Activated CD4-positive, alpha-beta T cell treated with anti-CD3 and anti-CD28 coated beads, Interleukin-2, amount 50 U/mL, for 1 hour (primary cell): ENCODE measurements around the gene ATXN10.

Experiments
- DNase-seq: peaks from one replicate; pipeline ENCODE4 v3.0.0-alpha.2; 2020

ATXN10 gene

GRCh38 chr22:45866126-45866645 lies 194.6 kb downstream of the ATXN10 start:
- DNase-seq = no peak

DNA sequence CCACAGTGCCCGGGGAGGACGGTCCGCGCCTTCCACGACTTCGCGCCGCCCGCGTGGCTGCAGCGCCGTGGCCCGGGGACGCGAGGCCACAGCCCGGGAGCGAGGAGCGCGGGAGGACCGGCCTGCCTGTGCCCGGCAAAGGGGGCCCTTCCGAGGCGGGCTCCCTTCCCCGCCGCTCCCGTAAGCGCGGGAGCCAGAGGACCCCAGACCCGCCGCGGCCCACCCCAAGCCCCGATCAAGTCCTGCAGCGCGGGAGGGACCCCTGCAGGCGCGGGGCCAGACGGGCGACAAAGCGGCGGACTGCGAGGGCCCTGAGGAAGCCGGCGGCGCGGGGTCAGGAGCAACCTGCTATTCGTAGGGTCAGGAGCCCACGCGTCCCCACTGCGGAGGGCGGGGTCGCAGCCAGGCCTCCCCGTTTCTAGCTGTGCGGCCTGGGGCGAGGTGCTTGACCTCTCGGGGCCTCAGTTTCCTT lies 195.0 kb downstream of the ATXN10 start:
- no peak for DNase-seq

DNA sequence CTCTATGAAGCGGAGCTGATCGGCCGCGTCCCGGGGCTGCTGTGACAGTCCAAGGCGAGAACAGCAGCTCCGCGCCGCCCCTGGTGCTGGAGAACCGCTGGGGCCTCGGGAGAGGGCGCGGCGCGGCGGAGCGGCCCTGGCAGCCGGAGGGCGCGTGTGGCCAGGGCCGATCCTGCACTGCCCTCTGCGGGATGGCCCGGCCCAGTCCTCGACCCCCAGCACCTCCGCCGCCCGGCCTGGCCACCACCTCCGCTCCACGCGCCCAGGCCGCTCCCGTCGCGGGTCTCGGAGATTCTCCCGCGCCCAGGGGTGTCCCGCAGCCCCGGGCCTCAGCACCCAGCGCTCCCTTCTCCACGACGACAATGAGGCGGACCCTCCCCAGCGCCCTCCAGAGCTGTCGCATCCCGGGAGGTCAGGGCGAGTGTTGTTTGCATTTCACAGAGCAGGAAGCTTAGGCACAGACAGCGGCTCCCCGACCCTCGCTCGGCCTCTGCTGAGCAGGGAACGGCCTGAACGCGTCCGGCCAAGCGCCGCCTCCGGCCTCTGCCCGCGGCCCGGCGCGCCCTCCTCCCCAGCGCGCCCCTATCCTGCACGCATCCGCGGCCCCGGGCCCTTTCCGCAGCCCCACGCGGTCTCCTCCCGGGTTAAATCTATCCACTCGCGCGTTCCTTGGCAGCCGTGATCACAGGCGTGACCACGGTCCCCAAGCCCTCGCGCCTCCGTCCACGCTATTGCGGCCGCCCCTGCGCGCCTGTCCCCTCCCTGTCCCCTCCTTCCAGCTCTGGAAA lies 195.7 kb downstream of the ATXN10 start:
- DNase-seq = no peak

- no peak for DNase-seq
Measured at GRCh38 chr22:45867906-45868555, 196.4 kb downstream of the ATXN10 start.

GRCh38 chr22:45868571-45869339 lies 197.1 kb downstream of the ATXN10 start:
- DNase-seq = no peak

DNA sequence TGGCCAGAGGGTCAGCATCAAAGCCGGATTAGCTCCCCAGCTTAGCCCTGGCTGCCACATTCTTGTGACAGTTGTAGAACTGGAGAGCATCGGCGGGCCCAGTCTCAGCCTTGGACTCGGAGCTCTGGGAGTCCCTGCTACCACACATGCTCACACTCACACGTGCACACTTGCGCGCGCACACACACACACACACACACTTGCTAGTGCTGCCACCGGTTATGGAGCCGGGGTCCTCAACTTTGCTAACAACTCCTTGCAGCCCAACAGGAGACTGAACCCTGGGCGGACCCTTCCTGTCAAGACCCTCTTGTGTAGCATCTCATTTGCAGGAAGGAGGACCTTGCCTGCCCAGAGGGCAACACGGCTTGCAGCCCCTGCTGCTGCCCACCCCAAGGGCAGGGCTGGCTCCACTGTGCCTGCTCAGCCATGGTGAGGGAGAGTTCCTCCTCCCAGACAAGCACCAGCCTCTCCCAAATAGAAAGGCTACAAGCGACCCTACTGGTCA lies 197.8 kb downstream of the ATXN10 start:
- no peak for DNase-seq

GRCh38 chr22:45870011-45870410 lies 198.4 kb downstream of the ATXN10 start:
- no peak for DNase-seq

DNA sequence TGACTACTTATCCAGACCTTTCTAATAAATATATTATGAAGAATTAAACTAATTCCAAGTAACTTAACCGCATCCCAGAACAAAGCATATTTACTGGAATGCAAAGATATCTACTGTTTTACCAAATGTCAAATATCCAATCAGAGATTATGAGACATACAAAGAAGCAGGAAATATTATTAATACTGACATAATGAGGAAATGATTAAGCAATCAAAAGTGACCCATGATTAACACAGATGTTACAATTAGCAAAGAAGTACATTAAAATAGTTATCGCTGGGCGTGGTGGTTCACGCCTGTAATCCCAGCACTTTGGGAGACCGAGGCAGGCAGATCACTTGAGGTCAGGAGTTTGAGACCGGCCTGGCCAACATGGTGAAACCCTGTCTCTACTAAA lies 200.1 kb downstream of the ATXN10 start:
- no peak for DNase-seq

- DNase-seq = no peak
Measured at GRCh38 chr22:45872659-45873263, 201.1 kb downstream of the ATXN10 start.

GRCh38 chr22:45876136-45877035 lies 204.8 kb downstream of the ATXN10 start:
- no peak for DNase-seq

GRCh38 chr22:45877036-45877380 lies 205.4 kb downstream of the ATXN10 start:
- no peak for DNase-seq

DNA sequence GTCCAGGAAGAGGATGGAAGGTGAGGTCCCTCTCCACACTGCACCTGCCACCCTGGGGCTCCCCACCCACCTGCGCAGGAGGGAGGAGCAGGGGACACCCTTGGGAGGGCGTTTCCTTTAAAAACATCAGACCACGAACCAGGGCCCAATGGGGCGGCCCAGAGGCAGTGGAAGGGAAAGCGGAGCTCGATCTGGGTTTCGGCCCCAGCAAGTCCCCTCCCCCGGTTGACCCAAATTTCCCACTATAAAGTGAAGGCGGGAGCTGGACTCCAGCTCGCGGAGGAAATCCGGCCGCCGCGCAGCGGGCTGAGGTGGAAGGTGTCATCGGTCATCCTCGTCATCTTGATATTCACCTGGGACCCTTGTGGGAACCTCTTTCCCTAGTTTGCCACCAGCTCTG lies 206.0 kb downstream of the ATXN10 start:
- no peak for DNase-seq

DNA sequence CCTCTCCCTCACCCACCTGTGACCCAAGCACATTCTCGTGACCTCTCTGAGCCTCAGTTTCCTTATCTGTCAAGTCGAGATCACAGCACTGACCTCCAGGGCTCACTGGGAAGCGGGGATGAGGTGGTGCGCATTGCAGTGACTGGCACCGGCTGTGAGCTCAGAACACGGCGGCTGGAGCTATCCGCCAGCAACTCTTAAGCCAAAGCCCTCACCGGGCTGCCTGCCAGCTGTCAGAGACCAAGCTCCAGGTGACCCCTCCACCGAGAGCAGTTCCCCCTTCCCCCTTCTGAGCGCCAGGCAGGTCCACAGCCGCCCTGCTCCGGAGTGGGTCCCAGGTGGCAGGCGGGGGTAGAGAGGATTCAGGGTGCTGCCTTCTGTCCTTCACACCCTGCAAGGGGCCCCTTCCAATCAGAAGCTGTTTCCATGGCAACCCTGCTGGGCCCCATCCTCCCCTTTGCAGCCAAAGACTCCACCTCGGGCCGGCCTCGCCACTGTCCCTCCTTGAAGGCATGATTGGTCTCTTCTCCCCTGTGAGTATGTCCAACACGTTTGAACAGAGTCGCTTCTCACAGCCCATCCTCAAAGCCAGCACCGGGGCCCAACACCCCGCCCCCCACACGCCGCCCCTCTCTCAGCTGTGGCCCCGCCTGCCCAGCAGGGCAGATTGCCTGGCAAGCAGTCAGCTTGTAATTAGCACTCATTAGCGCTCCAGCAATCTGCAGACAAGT lies 206.6 kb downstream of the ATXN10 start:
- no peak for DNase-seq

DNA sequence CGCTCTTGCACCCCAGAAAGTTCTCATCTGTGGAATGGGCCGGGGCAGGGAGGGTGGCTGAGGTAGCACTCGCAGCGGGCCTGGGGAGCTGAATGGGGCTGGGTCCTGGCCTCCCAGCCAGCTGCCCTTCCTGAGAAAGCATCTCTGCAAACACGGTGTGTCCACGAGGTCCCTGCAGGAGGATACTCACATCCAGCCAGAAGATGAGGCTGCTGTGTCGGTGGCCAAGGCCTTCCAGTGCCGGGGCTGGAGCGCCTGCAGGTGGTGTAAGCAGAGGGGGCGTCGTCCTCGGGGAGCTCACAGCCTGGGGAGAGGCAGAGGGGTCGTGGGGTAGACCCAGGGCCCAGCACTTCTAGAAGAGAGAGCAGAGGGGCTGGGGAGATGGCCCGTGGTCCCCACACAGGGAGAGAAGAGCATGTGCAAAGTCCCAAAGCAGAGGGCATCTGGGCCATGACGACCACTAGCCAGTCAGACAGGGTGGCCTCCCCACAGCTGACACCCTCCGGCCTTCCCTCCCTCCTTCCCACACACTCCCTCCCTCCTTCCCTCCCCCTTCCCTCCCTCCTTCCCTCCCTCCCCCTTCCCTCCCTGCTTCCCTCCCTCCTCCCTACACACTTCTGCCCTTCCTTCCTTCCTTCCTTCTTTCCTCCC lies 207.4 kb downstream of the ATXN10 start:
- no peak for DNase-seq

DNA sequence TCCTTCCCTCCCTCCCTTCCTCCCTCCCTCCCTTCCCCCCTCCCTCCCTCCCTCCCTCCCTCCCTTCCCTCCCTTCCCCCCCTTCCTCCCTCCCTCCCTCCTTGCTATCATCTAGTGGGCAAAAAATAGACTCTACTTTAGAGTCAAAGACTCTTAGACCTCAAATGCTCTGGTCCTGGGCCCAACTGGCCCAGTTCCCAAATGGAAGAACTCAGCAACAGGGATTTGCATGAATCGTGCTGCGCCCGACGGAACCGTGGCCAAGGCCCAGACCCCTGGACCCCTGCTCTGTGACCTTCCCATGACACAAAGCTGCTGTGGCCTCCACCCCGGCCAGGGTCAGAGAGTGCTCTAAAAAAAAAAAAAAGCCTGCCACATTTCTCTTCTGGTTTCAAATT lies 207.9 kb downstream of the ATXN10 start:
- DNase-seq = no peak

GRCh38 chr22:45880091-45880715 lies 208.6 kb downstream of the ATXN10 start:
- DNase-seq = no peak

DNA sequence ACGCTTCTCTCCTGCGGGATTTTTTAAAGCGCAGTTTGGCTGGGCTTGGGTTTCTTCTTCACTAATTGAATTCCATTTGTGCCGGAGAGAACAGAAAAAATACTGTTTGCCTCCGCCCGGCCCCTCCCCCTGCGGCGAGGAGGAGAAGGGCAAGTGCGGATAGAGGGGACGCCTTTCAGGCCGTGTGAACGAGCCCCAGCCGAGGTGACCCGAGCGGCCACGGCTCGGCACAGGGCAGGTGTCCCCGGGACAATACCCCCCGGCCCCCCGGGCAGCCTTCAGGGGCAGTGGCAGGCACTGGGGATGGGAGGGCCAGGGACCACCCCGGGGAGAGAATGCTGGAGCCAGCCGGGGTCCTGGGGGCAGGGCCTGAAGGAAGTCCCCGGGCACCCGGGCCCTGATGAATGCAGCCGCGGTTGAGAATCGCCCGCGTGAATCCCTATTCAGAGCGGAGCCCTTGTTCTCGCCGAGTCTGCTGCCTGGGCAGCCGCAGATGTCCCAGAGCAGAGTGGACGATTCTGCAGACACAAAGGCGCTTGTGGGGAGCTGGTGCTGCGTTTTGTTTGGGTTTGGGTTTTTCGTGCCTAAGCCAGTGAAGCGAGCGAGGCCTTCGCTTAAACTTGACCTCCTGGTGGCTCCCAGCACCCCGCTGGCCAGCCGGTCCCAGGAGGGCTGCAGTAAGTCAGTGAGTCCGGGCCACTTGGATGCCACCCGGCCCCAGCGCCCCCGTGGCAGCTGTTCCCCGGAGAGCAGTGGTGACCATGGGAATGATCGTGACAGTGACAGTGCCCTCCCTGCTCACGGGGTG lies 209.3 kb downstream of the ATXN10 start:
- no peak for DNase-seq

GRCh38 chr22:45881524-45881875 lies 209.9 kb downstream of the ATXN10 start:
- DNase-seq = no peak
